Endodermal cell (in vitro differentiated cells): Measurements from ENCODE around the gene ALCAM. TPM values are rescaled to one million over a fixed set of nuclear protein-coding genes. Genes with fewer than 3 reads are reported as not detected.

Experiments used
- DNase-seq: peaks from one replicate; pipeline ENCODE4 v3.0.0-alpha.2; 2017
- H3K27ac ChIP-seq: 2 replicates; pipeline ENCODE4 v1.5.1; 2013; ENCODE audit warnings: mild to moderate bottlenecking, low read depth, low read length, moderate library complexity
- H3K27me3 ChIP-seq: 2 replicates; pipeline ENCODE4 v1.6.1; 2013; ENCODE audit warnings: mild to moderate bottlenecking, low read length, moderate library complexity; ENCODE audit not compliant: insufficient read depth, control insufficient read depth, poor library complexity, severe bottlenecking
- H3K36me3 ChIP-seq: 2 replicates; pipeline ENCODE4 v1.7.0; 2013; ENCODE audit warnings: mild to moderate bottlenecking, low read length, moderate library complexity; ENCODE audit not compliant: control insufficient read depth, insufficient read depth
- H3K4me1 ChIP-seq: one replicate; pipeline ENCODE4 v1.7.0; 2013; ENCODE audit warnings: low read length; ENCODE audit not compliant: control insufficient read depth, insufficient read depth
- H3K4me3 ChIP-seq: 2 replicates; pipeline ENCODE4 v1.5.1; 2013; ENCODE audit warnings: mild to moderate bottlenecking, low read length, moderate library complexity
- H3K9ac ChIP-seq: 2 replicates; pipeline ENCODE4 v1.6.1; 2013; ENCODE audit warnings: mild to moderate bottlenecking, low read length, moderate library complexity; ENCODE audit not compliant: poor library complexity, severe bottlenecking; ENCODE audit errors: extremely low read depth
- H3K9me3 ChIP-seq: 2 replicates; pipeline ENCODE4 v1.6.1; 2013; ENCODE audit warnings: mild to moderate bottlenecking, low read length, moderate library complexity; ENCODE audit not compliant: control insufficient read depth
- H3K27ac Mint-ChIP-seq: 2 replicates; pipeline ENCODE4 v1.8.0; 2020; ENCODE audit warnings: mixed read lengths
- H3K27me3 Mint-ChIP-seq: 2 replicates; pipeline ENCODE4 v1.8.0; 2021; ENCODE audit warnings: mild to moderate bottlenecking, mixed read lengths; ENCODE audit not compliant: insufficient read depth
- H3K36me3 Mint-ChIP-seq: 2 replicates; pipeline ENCODE4 v1.8.0; 2020; ENCODE audit warnings: low read depth, mixed read lengths
- H3K4me1 Mint-ChIP-seq: 2 replicates; pipeline ENCODE4 v1.8.0; 2020; ENCODE audit warnings: mixed read lengths
- H3K4me3 Mint-ChIP-seq: 2 replicates; pipeline ENCODE4 v1.8.0; 2020; ENCODE audit warnings: mild to moderate bottlenecking, moderate library complexity, mixed read lengths
- H3K9me3 Mint-ChIP-seq: 2 replicates; pipeline ENCODE4 v1.8.0; 2020; ENCODE audit warnings: mild to moderate bottlenecking, mixed read lengths
- WGBS, 2 experiments: methylation state at CpG; one replicate each; pipeline versions ENCODE4 v1.1.5 to v1.1.7; 2013; ENCODE audit warnings: missing lambda C conversion rate in 2 of 2, mixed read lengths in 1 of 2; ENCODE audit not compliant: insufficient coverage in 1 of 2, insufficient read length in 1 of 2; 5-methylcytosine and 5-hydroxymethylcytosine counted together
- long read RNA-seq, 4 experiments: library from polyadenylated mRNA in 2 of 4; library from RNA in 1 of 4; library from capped mRNA in 1 of 4; stranded (forward) in 3 of 4; unstranded in 1 of 4; transcript quantifications; one replicate each; pipeline ENCODE4 v2.0.0, GENCODE V29; 2020 to 2021; ENCODE audit warnings: inconsistent platforms in 1 of 4
- polyA plus RNA-seq, 2 experiments: library from polyadenylated mRNA; stranded (reverse); fragments of 50-300 nt; gene quantifications; one replicate each; pipeline ENCODE4 v1.2.3, GENCODE V29; 2013
- total RNA-seq, 2 donors: library from RNA; stranded (reverse); fragmentation: NEBNext Ultra II Directional in 1 of 2; extraction: Animal tissue kit (Norgen Biotek cat#: 25700) in 1 of 2; gene quantifications; 2 replicates in 1 of 2; 3 replicates in 1 of 2; pipeline ENCODE4 v1.2.1, GENCODE V29; 2021
- TF ChIP-seq, protein P1 (sequence below): fragments of 200-600 bp; sonication (generic); conservative IDR thresholded peaks from 2 replicates; pipeline ENCODE4 v1.5.0; 2021; ENCODE audit warnings: antibody characterized with exemption, mild to moderate bottlenecking

ALCAM gene
- 10 to 100 TPM; 19.3 to 36.5 TPM for total RNA-seq
- 29.6 TPM for polyA plus RNA-seq (2013, experiment 1 of 2)
- polyA plus RNA-seq (2013, experiment 2 of 2) = 33.7 TPM
- long read RNA-seq, experiment 1, partial matches to known transcripts = 5 of 14 reads
- long read RNA-seq, experiment 1, other reads (novel, unspliced or antisense) = 9 of 14 reads
- long read RNA-seq, experiment 2, full-length matches to known transcripts = 51 of 66 reads
- long read RNA-seq, experiment 2, partial matches to known transcripts = 7 of 66 reads
- long read RNA-seq, experiment 2, other reads (novel, unspliced or antisense) = 8 of 66 reads
- long read RNA-seq, experiment 3, full-length matches to known transcripts = 65 of 96 reads
- long read RNA-seq, experiment 3, partial matches to known transcripts = 27 of 96 reads
- long read RNA-seq, experiment 3, other reads (novel, unspliced or antisense) = 4 of 96 reads
- long read RNA-seq, experiment 4 = 0 reads

DNA sequence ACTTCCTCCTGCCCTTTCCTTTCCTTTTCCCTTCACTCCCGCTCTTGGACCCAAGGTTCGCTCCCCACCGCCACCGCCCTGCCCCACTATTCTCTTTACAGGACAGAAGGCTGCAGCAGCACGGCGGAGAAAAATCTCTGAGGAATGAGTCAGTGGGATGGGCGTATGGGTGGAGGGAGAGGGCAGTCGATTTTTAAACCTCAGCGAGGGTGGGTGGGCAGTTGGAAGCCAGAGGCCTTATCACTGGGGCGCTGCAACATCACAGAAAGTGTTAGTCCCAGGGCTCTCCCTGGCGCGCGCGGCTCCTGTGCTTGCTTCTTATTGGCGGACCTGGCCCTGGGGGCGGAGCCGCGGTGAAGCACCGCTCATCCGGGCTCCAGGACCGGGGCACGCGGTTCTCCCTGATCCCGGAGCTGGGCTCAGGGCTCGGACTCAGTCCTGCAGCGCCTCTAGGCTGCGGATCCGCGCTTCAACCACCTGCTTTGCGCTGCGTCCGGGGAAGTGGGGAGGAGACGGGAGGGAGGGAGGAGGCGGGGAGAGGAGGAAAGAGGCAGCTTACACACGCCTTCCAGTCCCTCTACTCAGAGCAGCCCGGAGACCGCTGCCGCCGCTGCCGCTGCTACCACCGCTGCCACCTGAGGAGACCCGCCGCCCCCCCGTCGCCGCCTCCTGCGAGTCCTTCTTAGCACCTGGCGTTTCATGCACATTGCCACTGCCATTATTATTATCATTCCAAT lies at the start of gene ALCAM:
ALCAM (plus strand) TSS at position 584 of the 737 bp plus-strand sequence.
- TF ChIP-seq, protein P1, sequence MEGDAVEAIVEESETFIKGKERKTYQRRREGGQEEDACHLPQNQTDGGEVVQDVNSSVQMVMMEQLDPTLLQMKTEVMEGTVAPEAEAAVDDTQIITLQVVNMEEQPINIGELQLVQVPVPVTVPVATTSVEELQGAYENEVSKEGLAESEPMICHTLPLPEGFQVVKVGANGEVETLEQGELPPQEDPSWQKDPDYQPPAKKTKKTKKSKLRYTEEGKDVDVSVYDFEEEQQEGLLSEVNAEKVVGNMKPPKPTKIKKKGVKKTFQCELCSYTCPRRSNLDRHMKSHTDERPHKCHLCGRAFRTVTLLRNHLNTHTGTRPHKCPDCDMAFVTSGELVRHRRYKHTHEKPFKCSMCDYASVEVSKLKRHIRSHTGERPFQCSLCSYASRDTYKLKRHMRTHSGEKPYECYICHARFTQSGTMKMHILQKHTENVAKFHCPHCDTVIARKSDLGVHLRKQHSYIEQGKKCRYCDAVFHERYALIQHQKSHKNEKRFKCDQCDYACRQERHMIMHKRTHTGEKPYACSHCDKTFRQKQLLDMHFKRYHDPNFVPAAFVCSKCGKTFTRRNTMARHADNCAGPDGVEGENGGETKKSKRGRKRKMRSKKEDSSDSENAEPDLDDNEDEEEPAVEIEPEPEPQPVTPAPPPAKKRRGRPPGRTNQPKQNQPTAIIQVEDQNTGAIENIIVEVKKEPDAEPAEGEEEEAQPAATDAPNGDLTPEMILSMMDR = peak; percentile 65
- H3K36me3 Mint-ChIP-seq = no peaks in the 10 kb centered on the region
- peak within 1 kb of the TSS; percentile 84 for H3K27ac Mint-ChIP-seq
- Histone ChIP-seq H3K9me3 (no peaks in the 10 kb centered on the region), H3K4me1 (no peaks in the 10 kb centered on the region), H3K27ac (no peak within 1 kb of the TSS), H3K4me3 (peak within 1 kb of the TSS; percentile 91), H3K27me3 (peaks cover 12% of the 10 kb centered on the region), H3K9ac (peak within 1 kb of the TSS; percentile 67), H3K36me3 (no peaks in the 10 kb centered on the region)
- peak within 1 kb of the TSS; percentile 72 for H3K4me3 Mint-ChIP-seq
- H3K9me3 Mint-ChIP-seq = no peaks in the 10 kb centered on the region
- 0% methylated on average over 3 to 48 of the region's 48 CpGs for WGBS, 2 experiments
- H3K27me3 Mint-ChIP-seq = peaks cover 48% of the 10 kb centered on the region
- H3K4me1 Mint-ChIP-seq = peaks cover 13% of the 10 kb centered on the region
- peak; percentile 99 for DNase-seq

DNA sequence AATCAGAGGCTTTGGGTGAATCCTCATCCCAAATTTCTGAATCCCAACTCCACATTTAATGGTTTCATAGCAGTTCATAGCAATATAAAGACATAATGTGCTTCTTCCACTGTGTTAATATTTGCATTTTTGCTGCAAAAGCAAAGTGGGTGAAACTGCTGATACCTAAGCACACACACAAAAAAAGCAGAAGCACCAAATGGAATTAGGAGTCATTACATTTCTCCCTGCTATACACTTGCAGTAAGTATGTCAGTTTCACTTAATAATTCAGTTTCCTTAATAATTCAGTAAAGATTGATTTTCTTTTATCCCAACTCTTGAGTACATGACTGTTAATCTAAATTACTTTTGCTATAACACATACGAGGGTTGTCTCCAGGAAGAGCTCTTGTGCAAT lies 48.9 kb upstream of the ALCAM start:
- H3K9ac ChIP-seq = no peak overlapping the region
- TF ChIP-seq, protein P1 = no peak
- H3K9me3 Mint-ChIP-seq = no peaks in the 10 kb centered on the region
- H3K4me3 Mint-ChIP-seq = no peak overlapping the region
- H3K4me1 ChIP-seq = no peaks in the 10 kb centered on the region
- 94 to 100% methylated on average over 1 of the region's 1 CpG for WGBS, 2 experiments
- H3K27ac ChIP-seq = no peak overlapping the region
- no peaks in the 10 kb centered on the region for H3K9me3 ChIP-seq
- no peaks in the 10 kb centered on the region for H3K36me3 ChIP-seq
- no peak overlapping the region for H3K27ac Mint-ChIP-seq
- H3K27me3 Mint-ChIP-seq = no peaks in the 10 kb centered on the region
- no peaks in the 10 kb centered on the region for H3K4me1 Mint-ChIP-seq
- no peak for DNase-seq
- H3K36me3 Mint-ChIP-seq = no peaks in the 10 kb centered on the region
- H3K27me3 ChIP-seq = no peaks in the 10 kb centered on the region
- no peak overlapping the region for H3K4me3 ChIP-seq

DNA sequence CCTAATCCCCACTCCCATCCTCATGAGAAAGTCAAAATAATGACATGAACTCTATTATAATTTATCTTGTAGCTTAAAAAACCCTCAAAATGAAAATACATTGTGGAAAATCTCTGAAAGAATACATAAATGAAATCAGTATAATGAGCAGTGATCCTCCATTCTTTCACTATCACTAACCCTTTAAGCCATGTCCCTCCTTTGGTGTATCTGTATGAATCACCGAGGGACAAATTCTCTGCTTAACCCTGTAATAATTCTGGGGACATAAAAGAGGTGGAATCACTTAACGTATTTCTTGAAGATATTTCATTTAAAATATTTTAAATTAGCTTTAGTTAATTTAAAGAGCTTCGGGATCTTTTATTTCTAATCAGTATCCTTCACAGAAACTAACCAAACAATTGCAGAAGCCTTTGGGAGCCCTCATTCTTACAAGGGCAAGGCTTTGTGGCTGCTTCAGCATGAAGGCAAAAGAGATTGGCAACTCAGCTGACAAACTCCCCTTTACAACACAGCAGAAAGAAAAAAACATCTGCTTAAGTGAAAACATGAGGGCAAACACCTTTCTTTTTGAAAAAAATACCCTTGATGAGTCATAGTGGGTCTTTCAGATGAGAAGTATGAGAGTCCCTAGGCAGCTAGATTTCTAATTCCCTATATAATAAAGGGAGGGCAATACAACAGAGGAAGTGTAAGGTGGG lies 44.0 kb upstream of the ALCAM start:
- H3K4me3 ChIP-seq = no peak overlapping the region
- Mint-ChIP-seq H3K36me3 (no peaks in the 10 kb centered on the region), H3K4me3 (no peak overlapping the region), H3K27me3 (no peaks in the 10 kb centered on the region), H3K27ac (no peak overlapping the region), H3K4me1 (no peaks in the 10 kb centered on the region), H3K9me3 (no peaks in the 10 kb centered on the region)
- no peaks in the 10 kb centered on the region for H3K4me1 ChIP-seq
- H3K36me3 ChIP-seq = no peaks in the 10 kb centered on the region
- no peak overlapping the region for H3K9ac ChIP-seq
- no peaks in the 10 kb centered on the region for H3K27me3 ChIP-seq
- H3K9me3 ChIP-seq = no peaks in the 10 kb centered on the region
- 97% methylated on average over 2 of the region's 3 CpGs; no CpG with 5 or more reads in 1 of the 2 experiments for WGBS, 2 experiments
- no peak overlapping the region for H3K27ac ChIP-seq
- TF ChIP-seq, protein P1 = no peak
- no peak for DNase-seq
